K562 (cell line): ENCODE measurements around the gene CYFIP2. TPM values are rescaled to one million over a fixed set of nuclear protein-coding genes. Genes with fewer than 3 reads are reported as not detected.

Experiments used
- ATAC-seq: fragments of 200-7000 bp; cut with Tn5 transposase; 3 replicates; pipeline ENCODE4 v1.9.1; 2020; ENCODE audit warnings: moderate library complexity
- BruUV-seq: library from RNA; stranded (reverse); fragments of 400-500 nt; replicated peaks from 2 replicates; lab custom pipeline; 2021; lab: Mats Ljungman, UMichigan
- CTCF ChIA-PET: fragments of 300-600 bp; formaldehyde crosslinking; extraction: SDS; loops from one replicate; lab custom pipeline; 2021; ENCODE audit warnings: low intra/inter-chr PET ratio; lab: Yijun Ruan, JAX
- POLR2A ChIA-PET: fragments of 300-600, 350-650 bp; sonication (Branson Sonifier 250); formaldehyde crosslinking; extraction: SDS; loops from one replicate; lab custom pipeline; 2021; ENCODE audit warnings: antibody characterized with exemption, inconsistent platforms; lab: Yijun Ruan, JAX
- DNase-seq, 4 experiments: peaks; one replicate each; pipeline versions ENCODE4 v3.0.0 to v3.0.0-alpha.2; 2011 to 2018; ENCODE audit warnings: low spot score in 3 of 4, mixed read lengths in 3 of 4; ENCODE audit errors: extremely low read depth in 1 of 4
- FAIRE-seq: peaks from 2 replicates; lab custom pipeline; 2011; peaks lifted over from hg19 to GRCh38; lab: Jason Lieb, UNC
- H2AFZ ChIP-seq: 2 replicates; pipeline ENCODE4 v1.6.0; 2011; ENCODE audit warnings: low read depth, low read length, control low read depth, inconsistent platforms
- H3K27ac ChIP-seq: fragments of 200-600 bp; 3 replicates; pipeline ENCODE4 v1.8.0; 2011; ENCODE audit warnings: low read depth, mild to moderate bottlenecking, control low read depth, inconsistent platforms, low read length, moderate library complexity, mixed read lengths; ENCODE audit errors: extremely low read depth
- H3K27me3 ChIP-seq, 2 experiments: fragments of 300-600 bp in 1 of 2; 2 replicates in 1 of 2; 3 replicates in 1 of 2; pipeline versions ENCODE4 v1.6.0 to v1.8.0; 2011; ENCODE audit warnings: inconsistent platforms in 2 of 2, low read length in 2 of 2, mild to moderate bottlenecking in 1 of 2, mixed read lengths in 1 of 2, moderate library complexity in 1 of 2; ENCODE audit not compliant: control insufficient read depth in 2 of 2, insufficient read depth in 2 of 2
- H3K36me3 ChIP-seq: fragments of 300-600 bp; 3 replicates; pipeline ENCODE4 v1.8.0; 2011; ENCODE audit warnings: mild to moderate bottlenecking, low read length, inconsistent platforms; ENCODE audit not compliant: control insufficient read depth, insufficient read depth
- H3K4me1 ChIP-seq, 2 experiments: fragments of 200-600 bp in 1 of 2; replicated peaks in 1 of 2; 2 replicates in 1 of 2; 3 replicates in 1 of 2; pipeline versions ENCODE4 v1.5.1 to v1.8.0; 2011; ENCODE audit warnings: inconsistent platforms in 2 of 2, low read length in 2 of 2, mild to moderate bottlenecking in 1 of 2, mixed read lengths in 1 of 2, moderate library complexity in 1 of 2; ENCODE audit not compliant: control insufficient read depth in 2 of 2, insufficient read depth in 2 of 2
- H3K4me2 ChIP-seq: 2 replicates; pipeline ENCODE4 v1.6.1; 2011; ENCODE audit warnings: low read length, control low read depth, inconsistent platforms, mixed read lengths; ENCODE audit not compliant: insufficient read depth
- H3K4me3 ChIP-seq: fragments of 200-600 bp; sonication (generic), shearing (Covaris generic); 2 replicates; pipeline ENCODE4 v1.5.1; 2016; ENCODE audit warnings: control low read depth, inconsistent platforms
- H3K79me2 ChIP-seq: fragments of 200-600 bp; 3 replicates; pipeline ENCODE4 v1.8.0; 2011; ENCODE audit warnings: low read length, inconsistent platforms; ENCODE audit not compliant: control insufficient read depth, insufficient read depth
- H3K9ac ChIP-seq, 2 experiments: 2 replicates each; pipeline versions ENCODE4 v1.6.0 to v1.6.1; 2011; ENCODE audit warnings: low read depth in 2 of 2, low read length in 2 of 2, control low read depth in 1 of 2, inconsistent platforms in 1 of 2, mild to moderate bottlenecking in 1 of 2, mixed read lengths in 1 of 2; ENCODE audit not compliant: insufficient read depth in 1 of 2
- H3K9me1 ChIP-seq: one replicate; pipeline ENCODE4 v1.6.0; 2011; ENCODE audit warnings: inconsistent platforms, mild to moderate bottlenecking, low read length, moderate library complexity; ENCODE audit not compliant: control insufficient read depth, insufficient read depth
- H3K9me3 ChIP-seq: replicated peaks from 2 replicates; pipeline ENCODE4 v1.5.1; 2011; ENCODE audit warnings: low read depth, low read length, inconsistent platforms; ENCODE audit not compliant: control insufficient read depth, insufficient read depth
- H4K20me1 ChIP-seq: replicated peaks from 2 replicates; pipeline ENCODE4 v1.6.1; 2011; ENCODE audit warnings: low read length, inconsistent platforms, mixed read lengths; ENCODE audit not compliant: control insufficient read depth, insufficient read depth
- CHCHD3 ChIP-seq: fragments of 250-450 bp; sonication (Bioruptor Pico); IDR thresholded peaks from 2 replicates; pipeline ENCODE4 v2.1.2; 2022; ENCODE audit warnings: mild to moderate bottlenecking
- FUS ChIP-seq: fragments of 200-400 bp; formaldehyde crosslinking; optimal IDR thresholded peaks from 2 replicates; pipeline ENCODE3; 2017; ENCODE audit warnings: low read depth, low read length
- GABPA ChIP-seq: fragments of 200-800 bp; sonication (Bioruptor generic); conservative IDR thresholded peaks from 2 replicates; pipeline ENCODE4 v1.6.1; 2016; ENCODE audit warnings: low read depth, missing genetic modification characterization, missing compliant biosample characterization
- HNRNPK ChIP-seq: fragments of 200-400 bp; formaldehyde crosslinking; IDR thresholded peaks from one replicate; pipeline ENCODE4 v1.6.1; 2018; ENCODE audit warnings: mild to moderate bottlenecking, low read depth, low read length; ENCODE audit not compliant: poor library complexity, severe bottlenecking
- PTRF ChIP-seq: fragments of 450-650 bp; IDR thresholded peaks from 2 replicates; pipeline ENCODE4 v1.6.1; 2016; ENCODE audit warnings: mild to moderate bottlenecking, missing genetic modification characterization, missing compliant biosample characterization
- SMAD4 ChIP-seq: fragments of 250-450 bp; sonication (Bioruptor Pico); conservative IDR thresholded peaks from 2 replicates; pipeline ENCODE4 v1.8.0; 2021; ENCODE audit warnings: inconsistent platforms, mild to moderate bottlenecking, moderate library complexity
- ZFP36 ChIP-seq: fragments of 150-350 bp; IDR thresholded peaks from 2 replicates; pipeline ENCODE4 v1.6.1; 2018; ENCODE audit warnings: low read length, low read depth; ENCODE audit not compliant: partially characterized antibody
- ZNF764 ChIP-seq: fragments of 250-450 bp; sonication (Bioruptor Pico); IDR thresholded peaks from 2 replicates; pipeline ENCODE4 v1.4.0; 2020; ENCODE audit warnings: low read depth, mild to moderate bottlenecking, moderate library complexity
- WGBS: fragments of 100-300 bp; shearing (Covaris generic); methylation state at CpG from one replicate; pipeline ENCODE4 v1.1.6; 2016; ENCODE audit warnings: low coverage, mixed read lengths; ENCODE audit not compliant: insufficient coverage; ENCODE audit errors: missing lambda C conversion rate; 5-methylcytosine and 5-hydroxymethylcytosine counted together
- in situ Hi-C: fragments of 300-500 bp; cut with MboI; formaldehyde crosslinking; loops from 4 replicates; pipeline ENCODE4 v1.15.0; 2018; ENCODE audit warnings: inconsistent platforms, mixed read lengths
- intact Hi-C: fragments of 100-400 bp; cut with micrococcal nuclease; formaldehyde crosslinking; loops from 2 replicates; pipeline ENCODE4 v1.14.2; 2022
- polyA plus RNA-seq, 8 experiments: library from polyadenylated mRNA; depleted of rRNA in 4 of 8; stranded (reverse) in 5 of 8; unstranded in 3 of 8; fragments of >200 nt; fragmentation: Nextera tagmentation in 2 of 8; fragmentation: Illumina TruSeq in 1 of 8; extraction: Ambion mirVana in 2 of 8; extraction: Trizol in 1 of 8; gene quantifications; 2 replicates each; pipeline versions ENCODE4 v1.2.1 to v1.2.3, GENCODE V29; 2011 to 2014; ENCODE audit warnings: inconsistent platforms in 1 of 8, missing spikeins in 1 of 8
- total RNA-seq, 7 experiments: library from RNA; depleted of rRNA in 6 of 7; stranded (reverse); fragments of >200 nt in 6 of 7; fragmentation: Illumina TruSeq in 2 of 7; extraction: Trizol in 2 of 7; gene quantifications; 2 replicates each; pipeline versions ENCODE4 v1.2.1 to v1.2.3, GENCODE V29; 2011 to 2021; ENCODE audit warnings: low replicate concordance in 1 of 7
- TF ChIP-seq, protein P1 (sequence below): fragments of 250-450 bp; sonication (Bioruptor Pico); IDR thresholded peaks from 2 replicates; pipeline ENCODE4 v1.9.0; 2021; ENCODE audit warnings: mild to moderate bottlenecking, inconsistent platforms
- TF ChIP-seq, protein P2 (sequence below): fragments of 450-650 bp; IDR thresholded peaks from 2 replicates; pipeline ENCODE4 v1.6.1; 2017; ENCODE audit warnings: mild to moderate bottlenecking, moderate library complexity
- TF ChIP-seq, protein P3 (sequence below): sonication (generic); formaldehyde crosslinking; IDR thresholded peaks from 2 replicates; pipeline ENCODE4 v1.8.1; 2023; ENCODE audit warnings: mild to moderate bottlenecking, missing genetic modification reagents
- TF ChIP-seq, protein P4 (sequence below): fragments of 250-450 bp; sonication (Bioruptor Pico); IDR thresholded peaks from 2 replicates; pipeline ENCODE4 v1.8.0; 2021; ENCODE audit warnings: moderate library complexity, mild to moderate bottlenecking, inconsistent platforms
- TF ChIP-seq, protein P5 (sequence below): sonication (generic); formaldehyde crosslinking; IDR thresholded peaks from 2 replicates; pipeline ENCODE4 v1.8.1; 2023; ENCODE audit warnings: missing genetic modification reagents, mild to moderate bottlenecking, borderline replicate concordance

The CYFIP2 gene
- total and polyA plus RNA-seq, 9 of the 15 experiments (the other 6 are each of a cell fraction or from before 2014, with no cell fraction given), result 0.76 to 2.9 (median 1.4) TPM; not detected in 1

DNA sequence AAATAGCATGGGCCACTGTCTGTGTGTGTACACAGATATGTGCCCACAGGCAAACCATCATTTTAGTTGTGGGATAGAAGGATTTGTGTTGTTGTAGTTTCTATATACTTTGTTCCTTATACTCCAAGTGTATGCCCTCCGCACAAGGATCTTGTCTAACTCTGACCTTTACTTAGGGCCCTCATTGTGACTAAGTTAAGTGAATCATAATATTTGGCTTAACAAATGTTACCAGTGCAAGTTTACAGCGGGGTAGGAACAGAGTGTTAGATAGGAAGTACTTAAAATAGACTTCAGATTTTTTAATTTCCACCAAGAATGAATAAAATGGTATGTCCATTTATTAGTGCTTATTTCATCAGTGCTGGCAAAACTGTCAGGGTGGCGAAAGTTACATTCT, 29.5 kb upstream of the CYFIP2 start:
- H3K4me3 ChIP-seq, result no peak overlapping the region
- no peak overlapping the region for H3K9ac ChIP-seq
- H3K79me2 ChIP-seq, result no peaks in the 10 kb centered on the region
- H3K27me3 ChIP-seq, result no peaks in the 10 kb centered on the region; a peak in 1 of 5 replicates
- DNase-seq (no peak), ATAC-seq (no peak), FAIRE-seq (no peak)
- H4K20me1 ChIP-seq, result no peaks in the 10 kb centered on the region
- no peaks in the 10 kb centered on the region for H3K36me3 ChIP-seq
- ChIA-PET CTCF (no interaction called here), POLR2A (no interaction called here)
- WGBS, result 0% methylated on average over 3 of the region's 3 CpGs
- in situ Hi-C loops (no loop called here), intact Hi-C loops (no loop called here)
- BruUV-seq, result no TSS peak
- H3K27ac ChIP-seq, result no peak overlapping the region
- H3K4me1 ChIP-seq, result no peaks in the 10 kb centered on the region
- H3K9me1 ChIP-seq, result no peaks in the 10 kb centered on the region
- no peaks in the 10 kb centered on the region for H3K9me3 ChIP-seq
- no peak overlapping the region for H2AFZ ChIP-seq
- no peak overlapping the region for H3K4me2 ChIP-seq
- TF ChIP-seq HNRNPK (no peak), ZNF764 (CRISPR knock-in tag) (no peak), GABPA (tag) (no peak), FUS (no peak), ZFP36 (no peak), PTRF (tag) (no peak), CHCHD3 (CRISPR knock-in tag) (no peak), SMAD4 (no peak)
- TF ChIP-seq, protein P1, sequence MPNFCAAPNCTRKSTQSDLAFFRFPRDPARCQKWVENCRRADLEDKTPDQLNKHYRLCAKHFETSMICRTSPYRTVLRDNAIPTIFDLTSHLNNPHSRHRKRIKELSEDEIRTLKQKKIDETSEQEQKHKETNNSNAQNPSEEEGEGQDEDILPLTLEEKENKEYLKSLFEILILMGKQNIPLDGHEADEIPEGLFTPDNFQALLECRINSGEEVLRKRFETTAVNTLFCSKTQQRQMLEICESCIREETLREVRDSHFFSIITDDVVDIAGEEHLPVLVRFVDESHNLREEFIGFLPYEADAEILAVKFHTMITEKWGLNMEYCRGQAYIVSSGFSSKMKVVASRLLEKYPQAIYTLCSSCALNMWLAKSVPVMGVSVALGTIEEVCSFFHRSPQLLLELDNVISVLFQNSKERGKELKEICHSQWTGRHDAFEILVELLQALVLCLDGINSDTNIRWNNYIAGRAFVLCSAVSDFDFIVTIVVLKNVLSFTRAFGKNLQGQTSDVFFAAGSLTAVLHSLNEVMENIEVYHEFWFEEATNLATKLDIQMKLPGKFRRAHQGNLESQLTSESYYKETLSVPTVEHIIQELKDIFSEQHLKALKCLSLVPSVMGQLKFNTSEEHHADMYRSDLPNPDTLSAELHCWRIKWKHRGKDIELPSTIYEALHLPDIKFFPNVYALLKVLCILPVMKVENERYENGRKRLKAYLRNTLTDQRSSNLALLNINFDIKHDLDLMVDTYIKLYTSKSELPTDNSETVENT (CRISPR knock-in tag), result no peak
- TF ChIP-seq, protein P2, sequence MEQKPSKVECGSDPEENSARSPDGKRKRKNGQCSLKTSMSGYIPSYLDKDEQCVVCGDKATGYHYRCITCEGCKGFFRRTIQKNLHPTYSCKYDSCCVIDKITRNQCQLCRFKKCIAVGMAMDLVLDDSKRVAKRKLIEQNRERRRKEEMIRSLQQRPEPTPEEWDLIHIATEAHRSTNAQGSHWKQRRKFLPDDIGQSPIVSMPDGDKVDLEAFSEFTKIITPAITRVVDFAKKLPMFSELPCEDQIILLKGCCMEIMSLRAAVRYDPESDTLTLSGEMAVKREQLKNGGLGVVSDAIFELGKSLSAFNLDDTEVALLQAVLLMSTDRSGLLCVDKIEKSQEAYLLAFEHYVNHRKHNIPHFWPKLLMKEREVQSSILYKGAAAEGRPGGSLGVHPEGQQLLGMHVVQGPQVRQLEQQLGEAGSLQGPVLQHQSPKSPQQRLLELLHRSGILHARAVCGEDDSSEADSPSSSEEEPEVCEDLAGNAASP, result no peak
- TF ChIP-seq, protein P3, sequence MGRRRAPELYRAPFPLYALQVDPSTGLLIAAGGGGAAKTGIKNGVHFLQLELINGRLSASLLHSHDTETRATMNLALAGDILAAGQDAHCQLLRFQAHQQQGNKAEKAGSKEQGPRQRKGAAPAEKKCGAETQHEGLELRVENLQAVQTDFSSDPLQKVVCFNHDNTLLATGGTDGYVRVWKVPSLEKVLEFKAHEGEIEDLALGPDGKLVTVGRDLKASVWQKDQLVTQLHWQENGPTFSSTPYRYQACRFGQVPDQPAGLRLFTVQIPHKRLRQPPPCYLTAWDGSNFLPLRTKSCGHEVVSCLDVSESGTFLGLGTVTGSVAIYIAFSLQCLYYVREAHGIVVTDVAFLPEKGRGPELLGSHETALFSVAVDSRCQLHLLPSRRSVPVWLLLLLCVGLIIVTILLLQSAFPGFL (CRISPR knock-in tag), result no peak
- TF ChIP-seq, protein P4, sequence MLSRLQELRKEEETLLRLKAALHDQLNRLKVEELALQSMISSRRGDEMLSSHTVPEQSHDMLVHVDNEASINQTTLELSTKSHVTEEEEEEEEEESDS, result no peak
- TF ChIP-seq, protein P5, sequence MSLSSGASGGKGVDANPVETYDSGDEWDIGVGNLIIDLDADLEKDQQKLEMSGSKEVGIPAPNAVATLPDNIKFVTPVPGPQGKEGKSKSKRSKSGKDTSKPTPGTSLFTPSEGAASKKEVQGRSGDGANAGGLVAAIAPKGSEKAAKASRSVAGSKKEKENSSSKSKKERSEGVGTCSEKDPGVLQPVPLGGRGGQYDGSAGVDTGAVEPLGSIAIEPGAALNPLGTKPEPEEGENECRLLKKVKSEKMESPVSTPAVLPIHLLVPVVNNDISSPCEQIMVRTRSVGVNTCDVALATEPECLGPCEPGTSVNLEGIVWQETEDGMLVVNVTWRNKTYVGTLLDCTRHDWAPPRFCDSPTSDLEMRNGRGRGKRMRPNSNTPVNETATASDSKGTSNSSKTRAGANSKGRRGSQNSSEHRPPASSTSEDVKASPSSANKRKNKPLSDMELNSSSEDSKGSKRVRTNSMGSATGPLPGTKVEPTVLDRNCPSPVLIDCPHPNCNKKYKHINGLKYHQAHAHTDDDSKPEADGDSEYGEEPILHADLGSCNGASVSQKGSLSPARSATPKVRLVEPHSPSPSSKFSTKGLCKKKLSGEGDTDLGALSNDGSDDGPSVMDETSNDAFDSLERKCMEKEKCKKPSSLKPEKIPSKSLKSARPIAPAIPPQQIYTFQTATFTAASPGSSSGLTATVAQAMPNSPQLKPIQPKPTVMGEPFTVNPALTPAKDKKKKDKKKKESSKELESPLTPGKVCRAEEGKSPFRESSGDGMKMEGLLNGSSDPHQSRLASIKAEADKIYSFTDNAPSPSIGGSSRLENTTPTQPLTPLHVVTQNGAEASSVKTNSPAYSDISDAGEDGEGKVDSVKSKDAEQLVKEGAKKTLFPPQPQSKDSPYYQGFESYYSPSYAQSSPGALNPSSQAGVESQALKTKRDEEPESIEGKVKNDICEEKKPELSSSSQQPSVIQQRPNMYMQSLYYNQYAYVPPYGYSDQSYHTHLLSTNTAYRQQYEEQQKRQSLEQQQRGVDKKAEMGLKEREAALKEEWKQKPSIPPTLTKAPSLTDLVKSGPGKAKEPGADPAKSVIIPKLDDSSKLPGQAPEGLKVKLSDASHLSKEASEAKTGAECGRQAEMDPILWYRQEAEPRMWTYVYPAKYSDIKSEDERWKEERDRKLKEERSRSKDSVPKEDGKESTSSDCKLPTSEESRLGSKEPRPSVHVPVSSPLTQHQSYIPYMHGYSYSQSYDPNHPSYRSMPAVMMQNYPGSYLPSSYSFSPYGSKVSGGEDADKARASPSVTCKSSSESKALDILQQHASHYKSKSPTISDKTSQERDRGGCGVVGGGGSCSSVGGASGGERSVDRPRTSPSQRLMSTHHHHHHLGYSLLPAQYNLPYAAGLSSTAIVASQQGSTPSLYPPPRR (CRISPR knock-in tag), result no peak
